Neutrophil (primary cell): ENCODE results near the gene TNFRSF25.

Experiments used
- H3K27ac ChIP-seq: fragments of 200-600 bp; sonication (generic); 2 replicates; pipeline ENCODE4 v1.5.1; 2016; ENCODE audit warnings: mild to moderate bottlenecking, moderate library complexity
- H3K27me3 ChIP-seq: fragments of 200-600 bp; sonication (generic); 2 replicates; pipeline ENCODE4 v1.6.0; 2016; ENCODE audit warnings: mild to moderate bottlenecking
- H3K36me3 ChIP-seq: fragments of 200-600 bp; sonication (generic); 2 replicates; pipeline ENCODE4 v1.5.1; 2017
- H3K4me1 ChIP-seq, 2 experiments: fragments of 200-600 bp in 1 of 2; sonication (generic) in 1 of 2; 1 replicate in 1 of 2; 2 replicates in 1 of 2; pipeline versions ENCODE4 v1.5.1 to v1.6.1; 2013 to 2016; ENCODE audit warnings: low read depth in 1 of 2, low read length in 1 of 2, mild to moderate bottlenecking in 1 of 2, moderate library complexity in 1 of 2; ENCODE audit not compliant: control insufficient read depth in 1 of 2, insufficient read depth in 1 of 2
- H3K4me3 ChIP-seq, 2 experiments: fragments of 200-600 bp in 1 of 2; sonication (generic) in 1 of 2; 1 replicate in 1 of 2; 2 replicates in 1 of 2; pipeline ENCODE4 v1.5.1; 2013 to 2016; ENCODE audit warnings: low read depth in 1 of 2, low read length in 1 of 2, mild to moderate bottlenecking in 1 of 2, moderate library complexity in 1 of 2
- H3K9me3 ChIP-seq: fragments of 200-600 bp; sonication (generic); 2 replicates; pipeline ENCODE4 v1.5.1; 2016
- CTCF ChIP-seq: fragments of 200-600 bp; sonication (generic); IDR thresholded peaks from 2 replicates; pipeline ENCODE4 v1.5.1; 2016; ENCODE audit warnings: antibody characterized with exemption

The TNFRSF25 gene

GRCh38 chr1:6505367-6506209 is 39.6 kb upstream of the TNFRSF25 start:
- Histone ChIP-seq H3K9me3 (no peaks in the 10 kb centered on the region), H3K27ac (no peak overlapping the region), H3K4me3 (no peak overlapping the region), H3K36me3 (no peaks in the 10 kb centered on the region), H3K27me3 (peaks cover 22% of the 10 kb centered on the region), H3K4me1 (no peaks in the 10 kb centered on the region)
- TF ChIP-seq CTCF, result no peak

- no peaks in the 10 kb centered on the region for H3K9me3 ChIP-seq
Observed at GRCh38 chr1:6504887-6505286, 38.9 kb upstream of the TNFRSF25 start.

GRCh38 chr1:6503884-6504602 is 38.1 kb upstream of the TNFRSF25 start:
- Histone ChIP-seq H3K4me3 (no peak overlapping the region), H3K36me3 (no peaks in the 10 kb centered on the region), H3K4me1 (no peaks in the 10 kb centered on the region), H3K27ac (no peak overlapping the region), H3K27me3 (peaks cover 30% of the 10 kb centered on the region), H3K9me3 (no peaks in the 10 kb centered on the region)
- TF ChIP-seq CTCF, result no peak

More at GRCh38 chr1:6504887-6505286, 38.9 kb upstream of the TNFRSF25 start:
- Histone ChIP-seq H3K4me3 (no peak overlapping the region), H3K36me3 (no peaks in the 10 kb centered on the region), H3K4me1 (no peaks in the 10 kb centered on the region), H3K27ac (no peak overlapping the region), H3K27me3 (peaks cover 29% of the 10 kb centered on the region)
- no peak for TF ChIP-seq CTCF

GRCh38 chr1:6502000-6502891 is 36.3 kb upstream of the TNFRSF25 start:
- H3K4me3 ChIP-seq, result no peak overlapping the region
- TF ChIP-seq CTCF, result no peak
- H3K27ac ChIP-seq, result no peak overlapping the region
- H3K9me3 ChIP-seq, result no peaks in the 10 kb centered on the region
- no peaks in the 10 kb centered on the region for H3K4me1 ChIP-seq
- peaks cover 48% of the 10 kb centered on the region for H3K27me3 ChIP-seq
- H3K36me3 ChIP-seq, result no peaks in the 10 kb centered on the region

GRCh38 chr1:6501279-6501813 is 35.4 kb upstream of the TNFRSF25 start:
- TF ChIP-seq CTCF, result no peak
- H3K4me1 ChIP-seq, result no peaks in the 10 kb centered on the region
- no peaks in the 10 kb centered on the region for H3K36me3 ChIP-seq
- no peak overlapping the region for H3K27ac ChIP-seq
- no peak overlapping the region for H3K4me3 ChIP-seq
- peaks cover 57% of the 10 kb centered on the region for H3K27me3 ChIP-seq
- H3K9me3 ChIP-seq, result no peaks in the 10 kb centered on the region
